SJSA1 (cell line): ENCODE data around the gene AMH. TPM values are rescaled to one million over a fixed set of nuclear protein-coding genes. Genes with fewer than 3 reads are reported as not detected.

ENCODE experiments used
- DNase-seq, 2 experiments: peaks; one replicate each; pipeline ENCODE4 v3.0.0-alpha.2; 2015 to 2020; ENCODE audit warnings: low spot score in 2 of 2, low read depth in 1 of 2
- H3K27ac ChIP-seq: fragments of 250-450 bp; sonication (Bioruptor Pico); 2 replicates; pipeline ENCODE4 v1.5.1; 2020; ENCODE audit warnings: mild to moderate bottlenecking, moderate library complexity
- H3K27me3 ChIP-seq: fragments of 250-450 bp; sonication (Bioruptor Pico); replicated peaks from 2 replicates; pipeline ENCODE4 v1.5.1; 2020; ENCODE audit warnings: mild to moderate bottlenecking, moderate library complexity
- H3K36me3 ChIP-seq: fragments of 250-450 bp; sonication (Bioruptor Pico); 2 replicates; pipeline ENCODE4 v1.5.1; 2020; ENCODE audit warnings: mild to moderate bottlenecking
- H3K4me1 ChIP-seq: fragments of 250-450 bp; sonication (Bioruptor Pico); replicated peaks from 2 replicates; pipeline ENCODE4 v1.6.1; 2021; ENCODE audit warnings: mild to moderate bottlenecking
- H3K4me3 ChIP-seq: fragments of 250-450 bp; sonication (Bioruptor Pico); 2 replicates; pipeline ENCODE4 v1.5.1; 2020; ENCODE audit warnings: mild to moderate bottlenecking
- H3K9me3 ChIP-seq: fragments of 250-450 bp; sonication (Bioruptor Pico); replicated peaks from 2 replicates; pipeline ENCODE4 v1.5.1; 2020; ENCODE audit warnings: mild to moderate bottlenecking
- total RNA-seq: library from RNA; depleted of rRNA; stranded (reverse); fragments of >200 nt; shearing (Covaris generic); gene quantifications from 2 replicates; pipeline ENCODE4 v1.2.3, GENCODE V29; 2014

Gene AMH
- total RNA-seq, 1 experiment from 2014 or later, result 0.58 TPM

DNA sequence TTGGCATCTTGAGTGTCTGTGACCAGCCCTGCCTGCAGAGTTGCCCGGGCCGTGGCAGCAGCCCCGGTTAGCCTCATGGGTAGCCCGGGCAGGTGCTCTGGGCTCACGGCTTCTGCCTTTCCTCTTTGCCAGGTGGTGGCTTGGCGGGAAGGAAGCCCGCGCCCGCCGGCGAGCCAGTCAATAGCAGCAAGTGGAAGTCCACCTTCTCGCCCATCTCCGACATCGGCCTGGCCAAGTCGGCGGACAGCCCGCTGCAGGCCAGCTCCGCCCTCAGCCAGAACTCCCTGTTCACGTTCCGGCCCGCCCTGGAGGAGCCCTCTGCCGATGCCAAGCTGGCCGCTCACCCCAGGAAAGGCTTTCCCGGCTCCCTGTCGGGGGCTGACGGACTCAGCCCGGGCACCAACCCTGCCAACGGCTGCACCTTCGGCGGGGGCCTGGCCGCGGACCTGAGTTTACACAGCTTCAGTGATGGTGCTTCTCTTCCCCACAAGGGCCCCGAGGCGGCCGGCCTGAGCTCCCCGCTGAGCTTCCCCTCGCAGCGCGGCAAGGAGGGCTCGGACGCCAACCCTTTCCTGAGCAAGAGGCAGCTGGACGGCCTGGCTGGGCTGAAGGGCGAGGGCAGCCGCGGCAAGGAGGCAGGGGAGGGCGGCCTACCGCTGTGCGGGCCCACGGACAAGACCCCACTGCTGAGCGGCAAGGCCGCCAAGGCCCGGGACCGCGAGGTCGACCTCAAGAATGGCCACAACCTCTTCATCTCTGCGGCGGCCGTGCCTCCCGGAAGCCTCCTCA, 22.9 kb upstream of the AMH start:
- Histone ChIP-seq H3K9me3 (no peaks in the 10 kb centered on the region), H3K4me3 (no peak overlapping the region), H3K36me3 (peaks cover 88% of the 10 kb centered on the region), H3K27me3 (no peaks in the 10 kb centered on the region), H3K4me1 (no peaks in the 10 kb centered on the region), H3K27ac (no peak overlapping the region)
- no peak for DNase-seq

- Histone ChIP-seq H3K9me3 (no peaks in the 10 kb centered on the region), H3K4me1 (no peaks in the 10 kb centered on the region), H3K27me3 (no peaks in the 10 kb centered on the region), H3K4me3 (no peak overlapping the region), H3K27ac (no peak overlapping the region), H3K36me3 (peaks cover 88% of the 10 kb centered on the region)
- no peak for DNase-seq
Measured at GRCh38 chr19:2226840-2227360, 22.2 kb upstream of the AMH start.

DNA sequence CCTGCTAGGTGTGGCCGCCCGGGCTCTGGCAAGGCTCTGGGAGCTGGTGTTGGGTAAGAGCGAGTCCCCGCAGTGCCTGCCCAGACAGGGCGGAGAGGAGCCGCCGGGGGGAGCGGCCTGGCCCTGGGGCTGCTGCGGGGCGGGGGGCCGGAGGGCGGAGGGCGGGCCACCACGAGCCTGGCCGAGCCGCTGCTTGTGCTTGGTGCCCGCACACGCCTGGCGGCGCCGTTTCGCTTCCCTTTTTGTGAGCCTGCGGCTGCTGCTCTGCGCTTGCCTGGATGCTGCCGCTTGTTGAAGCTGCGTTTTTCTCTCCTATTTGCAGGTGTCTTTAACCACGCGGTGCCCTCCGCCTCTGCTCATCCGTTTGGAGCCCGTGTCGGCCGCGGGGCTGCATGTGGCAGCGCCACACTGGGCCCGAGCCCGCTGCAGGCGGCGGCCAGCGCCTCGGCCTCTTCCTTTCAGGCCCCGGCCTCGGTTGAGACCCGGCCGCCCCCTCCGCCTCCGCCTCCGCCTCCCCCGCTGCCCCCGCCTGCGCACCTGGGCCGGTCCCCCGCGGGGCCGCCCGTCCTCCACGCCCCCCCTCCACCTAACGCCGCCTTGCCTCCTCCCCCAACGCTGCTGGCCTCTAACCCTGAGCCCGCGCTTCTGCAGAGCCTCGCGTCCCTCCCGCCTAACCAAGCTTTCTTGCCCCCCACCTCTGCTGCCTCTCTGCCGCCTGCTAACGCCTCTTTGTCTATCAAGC, 21.5 kb upstream of the AMH start:
- Histone ChIP-seq H3K9me3 (no peaks in the 10 kb centered on the region), H3K27ac (no peak overlapping the region), H3K36me3 (peaks cover 86% of the 10 kb centered on the region), H3K4me1 (no peaks in the 10 kb centered on the region), H3K27me3 (no peaks in the 10 kb centered on the region), H3K4me3 (no peak overlapping the region)
- DNase-seq, result no peak

DNA sequence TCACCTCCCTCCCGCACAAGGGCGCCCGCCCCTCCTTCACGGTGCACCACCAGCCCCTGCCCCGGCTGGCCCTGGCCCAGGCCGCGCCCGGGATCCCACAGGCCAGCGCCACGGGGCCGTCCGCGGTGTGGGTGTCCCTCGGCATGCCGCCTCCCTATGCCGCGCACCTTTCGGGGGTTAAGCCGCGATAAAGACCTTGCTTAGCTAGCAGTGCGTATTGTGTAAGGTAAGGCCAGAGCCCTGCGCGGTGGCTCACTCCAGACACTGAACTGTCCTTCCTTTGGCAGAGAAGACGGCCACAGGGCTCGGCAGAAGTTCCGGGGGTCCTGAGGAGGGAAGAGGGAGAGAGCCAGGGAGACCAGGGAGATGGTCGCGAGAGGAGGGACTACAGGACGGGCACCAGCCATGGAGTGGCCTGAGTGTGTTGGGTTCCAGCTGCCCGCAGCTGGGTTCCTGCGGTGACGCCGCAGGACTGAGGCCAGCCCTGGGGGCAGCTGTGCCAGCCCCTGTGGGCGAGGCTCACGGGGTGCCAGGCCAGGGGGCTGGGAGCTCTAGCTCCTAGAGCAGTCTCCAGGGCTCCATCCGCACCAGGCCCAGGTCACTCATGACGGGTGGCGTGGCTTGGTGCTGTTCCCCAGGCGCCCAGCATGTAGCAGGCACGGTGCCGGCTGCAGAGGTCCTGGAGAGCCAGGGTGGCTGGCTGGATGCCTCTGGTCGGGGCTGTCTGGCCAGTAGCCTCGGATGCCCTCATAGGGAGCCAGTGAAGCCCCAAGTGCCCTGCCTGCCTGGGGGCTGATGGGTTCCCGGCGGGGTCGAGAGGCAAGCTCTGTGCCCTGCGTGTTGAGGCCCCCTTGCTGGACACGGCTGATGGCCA, 20.7 kb upstream of the AMH start:
- Histone ChIP-seq H3K36me3 (peaks cover 88% of the 10 kb centered on the region), H3K4me3 (no peak overlapping the region), H3K4me1 (no peaks in the 10 kb centered on the region), H3K27me3 (no peaks in the 10 kb centered on the region), H3K9me3 (no peaks in the 10 kb centered on the region), H3K27ac (no peak overlapping the region)
- no peak for DNase-seq

DNA sequence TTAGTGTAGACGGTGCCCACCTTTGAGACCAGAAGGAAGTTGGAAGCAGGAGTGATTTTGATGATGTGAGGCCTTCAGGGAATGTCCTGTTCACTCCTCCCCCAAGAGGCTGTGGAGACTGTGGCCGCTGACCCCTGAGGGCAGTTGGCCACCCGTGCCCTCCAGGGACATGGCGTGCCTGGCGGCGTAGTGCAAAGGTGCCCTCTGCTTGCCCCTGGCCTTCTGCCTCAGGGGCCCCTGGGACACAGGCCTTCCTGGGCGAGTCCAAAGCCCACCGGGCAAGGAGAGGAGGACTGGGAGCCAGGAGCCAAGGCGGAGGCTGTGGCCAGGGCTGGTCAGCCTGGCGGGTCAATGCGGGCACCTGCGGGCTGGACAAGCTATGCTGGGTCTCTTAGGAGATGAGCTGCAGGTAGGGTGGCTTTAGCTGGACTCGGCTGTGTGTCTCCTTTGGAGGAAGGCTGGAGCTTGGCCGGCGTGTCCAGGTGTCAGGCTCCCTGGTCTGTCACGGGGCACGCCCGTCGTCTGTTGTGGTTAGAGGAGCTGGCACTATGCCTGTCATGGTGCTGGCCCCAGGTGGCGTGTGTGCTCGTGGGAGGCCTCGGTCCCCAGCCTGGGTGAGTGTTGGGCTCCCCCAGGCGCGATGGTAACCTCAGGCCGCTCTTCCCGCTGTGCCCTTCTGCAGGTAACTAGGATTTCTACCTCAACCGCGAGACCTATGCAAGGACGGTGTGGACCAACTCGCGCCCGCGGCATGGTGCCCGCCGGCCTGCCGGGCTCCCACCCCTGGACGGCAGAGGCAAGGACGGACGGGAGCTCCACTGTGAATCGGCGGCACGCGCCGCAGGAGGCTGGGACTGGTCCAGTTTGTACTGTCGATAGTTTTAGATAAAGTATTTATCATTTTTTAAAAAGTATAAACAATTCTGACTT, 19.8 kb upstream of the AMH start:
- Histone ChIP-seq H3K27ac (no peak overlapping the region), H3K36me3 (peaks cover 91% of the 10 kb centered on the region), H3K4me1 (peaks cover 2% of the 10 kb centered on the region; the same call in 1 of the 2 replicates), H3K27me3 (no peaks in the 10 kb centered on the region), H3K4me3 (no peak overlapping the region), H3K9me3 (no peaks in the 10 kb centered on the region)
- no peak for DNase-seq

DNA sequence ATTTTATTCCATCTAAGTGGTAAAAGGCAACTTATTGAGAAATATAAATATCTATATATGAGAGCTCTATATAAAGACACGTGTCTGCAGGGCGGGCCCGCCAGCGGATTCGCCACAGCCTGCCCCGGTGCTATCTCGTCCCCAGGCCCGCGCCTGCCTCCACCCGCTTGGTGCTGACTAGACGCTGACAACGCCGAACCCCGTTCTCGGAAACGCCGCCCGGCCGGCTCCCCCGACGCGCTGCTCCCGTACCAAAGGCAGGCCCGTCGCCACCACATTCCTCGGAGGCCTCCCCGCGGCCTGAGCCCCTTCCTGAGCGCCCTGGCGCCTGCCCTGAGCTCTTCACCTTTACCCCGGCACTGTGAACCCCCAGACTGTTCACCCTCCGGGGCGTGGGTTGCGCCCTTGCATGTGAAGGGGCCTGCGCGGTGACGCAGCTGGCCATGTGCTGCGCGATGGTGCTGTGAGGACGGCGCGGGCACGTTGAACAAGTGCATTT, 19.0 kb upstream of the AMH start:
- Histone ChIP-seq H3K36me3 (peaks cover 91% of the 10 kb centered on the region), H3K4me1 (peaks cover 9% of the 10 kb centered on the region), H3K9me3 (no peaks in the 10 kb centered on the region), H3K27ac (no peak overlapping the region), H3K27me3 (no peaks in the 10 kb centered on the region), H3K4me3 (no peak overlapping the region)
- no peak for DNase-seq

DNA sequence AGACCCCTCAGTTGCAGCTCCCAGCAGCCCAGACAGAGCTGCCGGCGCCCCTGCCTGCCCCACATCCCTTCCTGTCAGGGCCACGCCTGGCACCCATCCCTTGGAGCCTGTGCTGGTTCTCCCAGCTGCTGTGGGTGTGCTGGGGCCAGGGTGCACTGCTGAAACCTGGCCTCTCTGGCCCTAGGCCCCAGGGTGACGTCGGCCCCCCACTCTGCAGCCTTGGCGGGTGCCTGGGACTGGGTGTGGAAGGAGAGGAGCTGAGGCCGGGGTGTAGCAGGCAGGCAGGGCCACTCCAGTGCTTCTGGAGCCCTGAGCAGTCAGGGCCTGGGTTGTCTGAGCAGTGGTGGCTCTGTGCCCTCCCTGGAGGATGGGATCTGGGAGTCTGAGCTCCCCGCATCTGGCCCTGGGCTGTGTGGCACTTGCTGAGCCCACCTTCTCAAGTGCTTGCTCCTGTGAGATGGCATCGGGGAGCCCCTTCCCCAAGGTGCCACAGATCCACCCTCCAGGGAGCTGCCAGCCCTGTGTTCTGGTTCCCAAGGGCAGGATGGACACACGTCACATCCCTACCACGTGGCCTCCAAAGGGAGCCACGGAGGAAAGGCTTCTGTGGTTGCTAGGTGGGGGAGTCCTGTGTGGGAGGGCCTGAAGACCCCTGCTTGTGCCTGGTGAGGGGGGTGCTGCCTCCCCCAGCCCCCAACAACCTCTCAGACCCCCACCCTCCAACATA, 18.2 kb upstream of the AMH start:
- no peak overlapping the region for H3K27ac ChIP-seq
- H3K4me1 ChIP-seq, result peaks cover 12% of the 10 kb centered on the region
- H3K4me3 ChIP-seq, result no peak overlapping the region
- H3K27me3 ChIP-seq, result no peaks in the 10 kb centered on the region
- H3K36me3 ChIP-seq, result peaks cover 90% of the 10 kb centered on the region
- no peaks in the 10 kb centered on the region for H3K9me3 ChIP-seq
- no peak for DNase-seq

DNA sequence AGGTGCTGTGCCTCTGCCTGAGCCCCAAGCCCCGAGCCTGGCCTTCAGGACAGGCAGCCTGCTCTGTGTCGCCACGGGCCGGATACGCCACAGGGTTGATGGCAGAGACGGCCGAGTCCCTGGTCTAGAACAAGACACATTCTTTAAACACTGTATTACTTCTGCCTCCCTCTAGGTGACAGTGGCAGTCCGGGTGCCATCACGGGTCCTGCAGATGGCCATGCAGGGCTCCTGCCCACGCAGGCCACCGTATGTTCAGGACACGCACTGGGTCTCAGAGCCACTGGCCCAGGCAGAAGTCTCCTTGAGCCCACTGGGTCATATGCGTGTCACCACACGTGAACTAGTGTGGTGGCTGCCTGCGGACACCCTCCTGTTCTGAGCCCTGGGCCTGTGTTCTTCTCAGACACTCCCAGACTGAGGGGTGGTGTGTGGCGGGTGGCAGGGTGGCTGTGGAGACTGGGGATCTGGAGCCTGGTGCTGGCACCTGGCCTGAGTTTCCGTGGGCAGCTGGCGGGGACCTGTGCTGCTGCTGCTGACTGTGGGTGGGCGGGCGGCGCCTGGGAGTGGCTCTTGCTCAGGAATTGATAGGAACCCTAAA, 17.4 kb upstream of the AMH start:
- peaks cover 12% of the 10 kb centered on the region for H3K4me1 ChIP-seq
- H3K4me3 ChIP-seq, result no peak overlapping the region
- no peaks in the 10 kb centered on the region for H3K9me3 ChIP-seq
- no peak for DNase-seq
- H3K27me3 ChIP-seq, result no peaks in the 10 kb centered on the region
- no peak overlapping the region for H3K27ac ChIP-seq
- H3K36me3 ChIP-seq, result peaks cover 83% of the 10 kb centered on the region

DNA sequence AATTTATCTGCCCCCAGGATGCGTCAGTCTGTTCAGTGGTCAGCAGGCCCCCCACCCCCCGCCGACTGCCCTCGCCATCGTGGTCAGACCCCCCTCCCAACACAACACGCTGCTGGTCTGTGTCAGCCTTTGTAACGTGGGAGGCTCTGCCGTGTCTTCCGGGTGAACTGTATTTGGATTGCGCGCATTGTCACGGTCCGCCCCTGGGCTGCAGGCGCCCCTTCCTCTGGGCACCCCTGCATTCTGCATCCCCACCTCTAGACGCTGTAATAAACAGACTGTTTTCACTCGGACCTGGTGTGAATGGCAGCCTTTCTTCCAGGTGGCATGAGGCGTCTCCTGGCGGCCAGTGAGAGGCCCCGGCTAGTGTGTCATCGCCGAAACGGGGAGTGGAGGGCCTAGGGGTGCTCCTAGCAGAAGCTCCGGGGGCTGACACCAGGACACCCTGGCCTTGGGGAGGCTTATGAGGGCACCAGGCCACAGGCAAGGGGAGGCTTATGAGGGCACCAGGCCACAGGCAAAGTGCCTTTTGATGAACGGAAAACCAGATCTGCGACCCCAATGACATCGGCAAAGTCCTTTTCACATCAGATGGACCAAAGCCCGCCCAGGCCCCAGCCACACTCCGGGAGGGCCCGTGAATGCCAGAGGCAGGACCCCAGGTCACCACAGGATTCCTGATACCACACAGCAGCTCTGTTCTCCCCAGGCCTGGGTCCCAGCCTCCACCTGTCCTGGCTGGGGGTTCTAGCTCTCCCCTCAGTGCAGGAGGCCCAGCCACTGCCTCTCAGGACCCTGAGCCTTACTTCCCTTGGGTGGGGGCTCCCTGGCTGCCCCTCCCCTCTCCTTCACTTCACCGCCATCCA, 16.6 kb upstream of the AMH start:
- Histone ChIP-seq H3K27me3 (no peaks in the 10 kb centered on the region), H3K4me1 (peaks cover 14% of the 10 kb centered on the region), H3K27ac (no peak overlapping the region), H3K36me3 (peaks cover 87% of the 10 kb centered on the region), H3K4me3 (no peak overlapping the region), H3K9me3 (no peaks in the 10 kb centered on the region)
- DNase-seq, result no peak

DNA sequence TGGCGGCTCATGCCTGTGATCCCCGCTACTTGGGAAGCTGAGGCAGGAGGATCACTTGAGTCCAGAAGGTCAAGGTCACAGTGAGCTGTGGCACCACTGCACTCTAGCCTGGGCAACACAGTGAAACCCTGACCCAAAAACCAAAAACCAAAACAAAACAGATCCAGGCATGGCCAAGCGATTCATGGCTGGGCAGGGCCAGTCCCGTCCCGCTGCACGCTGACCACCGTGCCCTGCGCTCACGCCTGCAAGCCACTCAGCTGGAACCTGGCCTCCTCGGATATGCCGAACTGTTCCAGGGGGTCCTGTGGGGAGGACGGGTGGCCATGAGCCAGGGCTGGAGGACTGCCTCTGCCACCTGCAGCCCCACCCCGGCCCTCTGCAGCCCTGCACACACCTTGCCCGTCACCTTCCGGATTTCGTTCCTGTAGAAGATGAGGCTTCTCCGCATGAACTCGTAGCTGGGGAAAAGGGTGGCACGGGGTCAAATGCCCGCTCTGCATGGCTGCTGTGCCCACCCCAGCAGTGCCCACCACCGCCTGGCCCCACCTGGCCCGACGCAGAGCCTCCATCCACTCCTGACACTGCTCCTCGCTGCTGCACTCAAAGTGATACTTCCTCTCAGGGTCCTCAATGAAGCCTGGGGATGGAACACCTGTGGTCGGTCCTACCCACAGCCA, 15.4 kb upstream of the AMH start:
- DNase-seq, result no peak
- no peaks in the 10 kb centered on the region for H3K9me3 ChIP-seq
- no peak overlapping the region for H3K4me3 ChIP-seq
- no peak overlapping the region for H3K27ac ChIP-seq
- no peaks in the 10 kb centered on the region for H3K27me3 ChIP-seq
- H3K36me3 ChIP-seq, result peaks cover 90% of the 10 kb centered on the region
- H3K4me1 ChIP-seq, result peaks cover 27% of the 10 kb centered on the region

DNA sequence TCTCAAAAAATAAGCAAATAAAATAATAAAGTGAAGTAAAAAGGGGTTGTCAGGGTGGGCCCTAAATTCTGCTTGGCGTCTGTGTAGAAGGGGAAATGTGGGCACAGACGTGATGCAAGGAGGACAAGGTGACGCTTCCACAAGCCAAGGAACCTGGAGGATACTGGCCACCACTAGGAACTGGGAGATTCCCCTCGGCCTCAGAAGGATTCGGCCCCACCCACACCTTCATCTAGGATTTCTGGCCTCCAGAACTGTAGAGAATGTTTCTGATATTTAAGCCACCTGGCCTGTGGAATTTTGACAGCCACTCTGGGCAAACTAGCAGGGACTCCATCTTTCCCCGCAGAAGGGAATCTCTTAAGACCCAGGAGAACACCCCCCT, 14.1 kb upstream of the AMH start:
- Histone ChIP-seq H3K27ac (no peak overlapping the region), H3K4me1 (peaks cover 38% of the 10 kb centered on the region)

More for the DNA sequence above, 14.1 kb upstream of the AMH start:
- H3K9me3 ChIP-seq, result no peaks in the 10 kb centered on the region
- DNase-seq, result no peak
- peaks cover 78% of the 10 kb centered on the region for H3K36me3 ChIP-seq
- H3K27me3 ChIP-seq, result no peaks in the 10 kb centered on the region
- H3K4me3 ChIP-seq, result peak overlapping the region; percentile 74
